Neural progenitor cell (in vitro differentiated cells): Measurements from ENCODE around the gene STAT5B.

ENCODE experiments used
- CTCF ChIP-seq: fragments of 200-600 bp; sonication (generic); IDR thresholded peaks from 2 replicates; pipeline ENCODE4 v1.5.1; 2017; ENCODE audit warnings: antibody characterized with exemption, mild to moderate bottlenecking
- EZH2 ChIP-seq: fragments of 200-600 bp; sonication (generic); IDR thresholded peaks from 2 replicates; pipeline ENCODE4 v1.6.1; 2017; ENCODE audit warnings: antibody characterized with exemption, mild to moderate bottlenecking, moderate library complexity
- EZH2phosphoT487 ChIP-seq: fragments of 200-600 bp; sonication (generic); IDR thresholded peaks from 2 replicates; pipeline ENCODE4 v1.6.1; 2017; ENCODE audit warnings: antibody characterized with exemption

- no peak for TF ChIP-seq EZH2
- no peak for TF ChIP-seq CTCF
- TF ChIP-seq EZH2phosphoT487, result no peak
Observed at GRCh38 chr17:42203354-42203753, 72.8 kb downstream of the STAT5B start.
